Liver (tissue), 9 donors: ENCODE data around the gene ISCA2. TPM values are rescaled to one million over a fixed set of nuclear protein-coding genes. Genes with fewer than 3 reads are reported as not detected.

Source experiments
- DNase-seq: peaks from one replicate; pipeline ENCODE4 v3.0.0-alpha.2; 2017; ENCODE audit warnings: low spot score
- H3K27ac ChIP-seq, 2 donors: one replicate each; pipeline ENCODE4 v1.7.0; 2013; ENCODE audit warnings: inconsistent platforms in 2 of 2, low read length in 2 of 2, control low read depth in 1 of 2, low read depth in 1 of 2, mild to moderate bottlenecking in 1 of 2
- H3K27me3 ChIP-seq, 4 donors: one replicate each; pipeline versions ENCODE4 v1.6.1 to v1.7.0; 2013; ENCODE audit warnings: low read length in 3 of 4, inconsistent platforms in 1 of 4, mild to moderate bottlenecking in 1 of 4, moderate library complexity in 1 of 4; ENCODE audit not compliant: control insufficient read depth in 4 of 4, insufficient read depth in 4 of 4
- H3K36me3 ChIP-seq, 4 donors: one replicate each; pipeline versions ENCODE4 v1.6.1 to v1.7.0; 2013; ENCODE audit warnings: low read length in 3 of 4, mild to moderate bottlenecking in 3 of 4, low read depth in 1 of 4, moderate library complexity in 1 of 4; ENCODE audit not compliant: control insufficient read depth in 4 of 4, insufficient read depth in 3 of 4
- H3K4me1 ChIP-seq, 4 donors: one replicate each; pipeline versions ENCODE4 v1.6.1 to v1.7.0; 2013; ENCODE audit warnings: low read length in 3 of 4, mild to moderate bottlenecking in 3 of 4, moderate library complexity in 1 of 4; ENCODE audit not compliant: control insufficient read depth in 4 of 4, insufficient read depth in 4 of 4
- H3K4me3 ChIP-seq, 3 donors: one replicate each; pipeline versions ENCODE4 v1.6.1 to v1.7.0; 2013; ENCODE audit warnings: low read length in 3 of 3, control low read depth in 1 of 3, low read depth in 1 of 3, mild to moderate bottlenecking in 1 of 3
- H3K9ac ChIP-seq, 2 donors: one replicate each; pipeline ENCODE4 v1.7.0; 2013; ENCODE audit warnings: low read length in 2 of 2, mild to moderate bottlenecking in 2 of 2, moderate library complexity in 2 of 2, control low read depth in 1 of 2, low read depth in 1 of 2
- H3K9me3 ChIP-seq, 4 donors: one replicate each; pipeline versions ENCODE4 v1.6.1 to v1.7.0; 2013; ENCODE audit warnings: low read length in 3 of 4; ENCODE audit not compliant: control insufficient read depth in 4 of 4
- EGR1 ChIP-seq, 2 donors: IDR thresholded peaks; 2 replicates each; pipeline ENCODE4 v1.6.1; 2016 to 2018; ENCODE audit warnings: antibody characterized with exemption in 2 of 2, low read depth in 2 of 2
- FOXA1 ChIP-seq: IDR thresholded peaks from 2 replicates; pipeline ENCODE4 v1.6.1; 2016; ENCODE audit warnings: antibody characterized with exemption
- GABPA ChIP-seq, 2 donors: IDR thresholded peaks in 1 of 2; conservative IDR thresholded peaks in 1 of 2; 2 replicates each; pipeline ENCODE4 v1.6.1; 2016; ENCODE audit warnings: antibody characterized with exemption in 2 of 2, mild to moderate bottlenecking in 1 of 2, moderate library complexity in 1 of 2
- HNF4A ChIP-seq, 2 donors: conservative IDR thresholded peaks; 2 replicates each; pipeline ENCODE4 v1.6.1; 2016; ENCODE audit warnings: antibody characterized with exemption in 2 of 2, mild to moderate bottlenecking in 2 of 2
- HNF4G ChIP-seq: IDR thresholded peaks from 2 replicates; pipeline ENCODE4 v1.6.1; 2016; ENCODE audit warnings: antibody characterized with exemption
- JUND ChIP-seq, 2 donors: IDR thresholded peaks; 2 replicates each; pipeline ENCODE4 v1.6.1; 2016; ENCODE audit warnings: antibody characterized with exemption in 2 of 2
- RAD21 ChIP-seq, 2 donors: IDR thresholded peaks; 2 replicates each; pipeline ENCODE4 v1.6.1; 2016; ENCODE audit warnings: antibody characterized with exemption in 2 of 2, mild to moderate bottlenecking in 2 of 2
- TAF1 ChIP-seq: conservative IDR thresholded peaks from 2 replicates; pipeline ENCODE4 v1.6.1; 2016; ENCODE audit warnings: antibody characterized with exemption, mild to moderate bottlenecking
- YY1 ChIP-seq: IDR thresholded peaks from 2 replicates; pipeline ENCODE4 v1.6.1; 2016; ENCODE audit warnings: antibody characterized with exemption, mild to moderate bottlenecking
- WGBS: extraction: QIAGEN DNeasy Blood & Tissue Kit; methylation state at CpG from one replicate; pipeline ENCODE4 v1.1.7; 2013; 5-methylcytosine and 5-hydroxymethylcytosine counted together
- polyA plus RNA-seq, 2 donors: library from polyadenylated mRNA; stranded (reverse) in 1 of 2; unstranded in 1 of 2; fragments of 200-250 nt in 1 of 2; fragments of >200 nt in 1 of 2; fragmentation: Nextera tagmentation in 1 of 2; extraction: Ambion mirVana in 1 of 2; gene quantifications; one replicate each; pipeline versions ENCODE4 v1.2.1 to v1.2.3, GENCODE V29; 2013 to 2015
- total RNA-seq, 2 donors: library from RNA; depleted of rRNA; stranded (reverse); fragments of >200 nt; gene quantifications; one replicate each; pipeline ENCODE4 v1.2.3, GENCODE V29; 2014
- TF ChIP-seq, protein P1 (sequence below): fragments of 150-350 bp; IDR thresholded peaks from 2 replicates; pipeline ENCODE4 v1.5.1; 2017; ENCODE audit warnings: improper control_type of control experiment, low read depth, low read length; ENCODE audit not compliant: missing input control
- TF ChIP-seq, protein P2 (sequence below): IDR thresholded peaks from 2 replicates; pipeline ENCODE4 v1.6.1; 2016; ENCODE audit warnings: antibody characterized with exemption
- TF ChIP-seq, protein P3 (sequence below): IDR thresholded peaks from 2 replicates; pipeline ENCODE4 v1.6.1; 2016; ENCODE audit warnings: antibody characterized with exemption
- TF ChIP-seq, protein P4 (sequence below): IDR thresholded peaks from 2 replicates; pipeline ENCODE4 v1.6.1; 2016; ENCODE audit warnings: antibody characterized with exemption
- TF ChIP-seq, protein P5 (sequence below): IDR thresholded peaks from 2 replicates; pipeline ENCODE4 v1.6.1; 2016; ENCODE audit warnings: antibody characterized with exemption, mild to moderate bottlenecking
- donor health status: healthy.
- donor health status: healthy.
- donor health status: healthy.
- donor health status: healthy.
- donor health status: healthy.

Gene ISCA2
- total and polyA plus RNA-seq, 4 donors: 7.1 to 35.3 (median 15.8) TPM

DNA sequence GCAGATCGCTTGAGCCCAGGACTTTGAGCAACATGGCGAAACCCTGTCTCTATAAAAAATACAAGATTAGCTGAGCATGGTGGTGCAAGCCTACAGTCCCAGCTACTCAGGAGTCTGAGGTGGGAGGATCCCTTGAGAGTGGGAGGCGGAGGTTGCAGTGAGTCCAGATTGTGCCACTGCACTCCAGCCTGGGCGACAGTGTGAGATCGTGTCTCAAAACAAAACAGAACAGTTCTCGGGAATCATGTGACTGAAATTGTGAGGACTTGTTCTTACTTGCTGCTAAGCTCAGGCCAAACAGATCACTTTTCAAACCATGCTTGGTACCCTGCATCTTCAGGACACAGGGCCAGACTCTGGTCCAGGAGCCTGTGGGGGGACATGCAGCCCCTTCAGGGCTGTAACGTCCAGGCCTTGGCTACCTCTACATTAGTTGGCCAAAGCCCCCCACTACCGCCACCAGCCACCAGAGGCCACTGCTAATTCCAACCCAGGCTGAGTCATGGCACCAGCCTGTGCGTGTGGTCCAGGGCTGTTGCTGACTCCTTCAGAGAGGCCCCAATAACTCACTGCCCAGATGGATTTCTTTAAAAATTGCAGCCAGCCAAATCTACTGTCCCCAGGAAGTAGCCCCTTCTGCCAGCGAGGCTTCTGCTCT, 34.1 kb upstream of the ISCA2 start:
- TF ChIP-seq, protein P1, sequence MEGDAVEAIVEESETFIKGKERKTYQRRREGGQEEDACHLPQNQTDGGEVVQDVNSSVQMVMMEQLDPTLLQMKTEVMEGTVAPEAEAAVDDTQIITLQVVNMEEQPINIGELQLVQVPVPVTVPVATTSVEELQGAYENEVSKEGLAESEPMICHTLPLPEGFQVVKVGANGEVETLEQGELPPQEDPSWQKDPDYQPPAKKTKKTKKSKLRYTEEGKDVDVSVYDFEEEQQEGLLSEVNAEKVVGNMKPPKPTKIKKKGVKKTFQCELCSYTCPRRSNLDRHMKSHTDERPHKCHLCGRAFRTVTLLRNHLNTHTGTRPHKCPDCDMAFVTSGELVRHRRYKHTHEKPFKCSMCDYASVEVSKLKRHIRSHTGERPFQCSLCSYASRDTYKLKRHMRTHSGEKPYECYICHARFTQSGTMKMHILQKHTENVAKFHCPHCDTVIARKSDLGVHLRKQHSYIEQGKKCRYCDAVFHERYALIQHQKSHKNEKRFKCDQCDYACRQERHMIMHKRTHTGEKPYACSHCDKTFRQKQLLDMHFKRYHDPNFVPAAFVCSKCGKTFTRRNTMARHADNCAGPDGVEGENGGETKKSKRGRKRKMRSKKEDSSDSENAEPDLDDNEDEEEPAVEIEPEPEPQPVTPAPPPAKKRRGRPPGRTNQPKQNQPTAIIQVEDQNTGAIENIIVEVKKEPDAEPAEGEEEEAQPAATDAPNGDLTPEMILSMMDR: peak; percentile 44
- TF ChIP-seq JUND (IDR thresholded peaks at IDR 0.05): no peak
- Histone ChIP-seq H3K4me1 (no peaks in the 10 kb centered on the region), H3K9ac (no peak overlapping the region), H3K36me3 (no peaks in the 10 kb centered on the region), H3K9me3 (no peaks in the 10 kb centered on the region), H3K4me3 (no peak overlapping the region), H3K27me3 (no peaks in the 10 kb centered on the region), H3K27ac (no peak overlapping the region)
- WGBS: 82% methylated on average over 10 of the region's 10 CpGs
- peak; percentile 41 for DNase-seq

- Histone ChIP-seq H3K9me3 (no peaks in the 10 kb centered on the region), H3K9ac (no peak overlapping the region), H3K4me3 (no peak overlapping the region), H3K36me3 (no peaks in the 10 kb centered on the region), H3K27me3 (no peaks in the 10 kb centered on the region), H3K4me1 (no peaks in the 10 kb centered on the region), H3K27ac (no peak overlapping the region)
- WGBS: 93% methylated on average over 6 of the region's 6 CpGs
- no peak for DNase-seq
- TF ChIP-seq, protein P2, sequence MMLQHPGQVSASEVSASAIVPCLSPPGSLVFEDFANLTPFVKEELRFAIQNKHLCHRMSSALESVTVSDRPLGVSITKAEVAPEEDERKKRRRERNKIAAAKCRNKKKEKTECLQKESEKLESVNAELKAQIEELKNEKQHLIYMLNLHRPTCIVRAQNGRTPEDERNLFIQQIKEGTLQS: no peak
- no peak for TF ChIP-seq TAF1
- TF ChIP-seq, protein P3, sequence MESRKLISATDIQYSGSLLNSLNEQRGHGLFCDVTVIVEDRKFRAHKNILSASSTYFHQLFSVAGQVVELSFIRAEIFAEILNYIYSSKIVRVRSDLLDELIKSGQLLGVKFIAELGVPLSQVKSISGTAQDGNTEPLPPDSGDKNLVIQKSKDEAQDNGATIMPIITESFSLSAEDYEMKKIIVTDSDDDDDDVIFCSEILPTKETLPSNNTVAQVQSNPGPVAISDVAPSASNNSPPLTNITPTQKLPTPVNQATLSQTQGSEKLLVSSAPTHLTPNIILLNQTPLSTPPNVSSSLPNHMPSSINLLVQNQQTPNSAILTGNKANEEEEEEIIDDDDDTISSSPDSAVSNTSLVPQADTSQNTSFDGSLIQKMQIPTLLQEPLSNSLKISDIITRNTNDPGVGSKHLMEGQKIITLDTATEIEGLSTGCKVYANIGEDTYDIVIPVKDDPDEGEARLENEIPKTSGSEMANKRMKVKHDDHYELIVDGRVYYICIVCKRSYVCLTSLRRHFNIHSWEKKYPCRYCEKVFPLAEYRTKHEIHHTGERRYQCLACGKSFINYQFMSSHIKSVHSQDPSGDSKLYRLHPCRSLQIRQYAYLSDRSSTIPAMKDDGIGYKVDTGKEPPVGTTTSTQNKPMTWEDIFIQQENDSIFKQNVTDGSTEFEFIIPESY: no peak
- no peak for TF ChIP-seq EGR1 (IDR thresholded peaks at IDR 0.05; ENCODE audit: low read depth in 2 of 2)
- TF ChIP-seq, protein P4, sequence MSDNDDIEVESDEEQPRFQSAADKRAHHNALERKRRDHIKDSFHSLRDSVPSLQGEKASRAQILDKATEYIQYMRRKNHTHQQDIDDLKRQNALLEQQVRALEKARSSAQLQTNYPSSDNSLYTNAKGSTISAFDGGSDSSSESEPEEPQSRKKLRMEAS: no peak
- TF ChIP-seq, protein P5, sequence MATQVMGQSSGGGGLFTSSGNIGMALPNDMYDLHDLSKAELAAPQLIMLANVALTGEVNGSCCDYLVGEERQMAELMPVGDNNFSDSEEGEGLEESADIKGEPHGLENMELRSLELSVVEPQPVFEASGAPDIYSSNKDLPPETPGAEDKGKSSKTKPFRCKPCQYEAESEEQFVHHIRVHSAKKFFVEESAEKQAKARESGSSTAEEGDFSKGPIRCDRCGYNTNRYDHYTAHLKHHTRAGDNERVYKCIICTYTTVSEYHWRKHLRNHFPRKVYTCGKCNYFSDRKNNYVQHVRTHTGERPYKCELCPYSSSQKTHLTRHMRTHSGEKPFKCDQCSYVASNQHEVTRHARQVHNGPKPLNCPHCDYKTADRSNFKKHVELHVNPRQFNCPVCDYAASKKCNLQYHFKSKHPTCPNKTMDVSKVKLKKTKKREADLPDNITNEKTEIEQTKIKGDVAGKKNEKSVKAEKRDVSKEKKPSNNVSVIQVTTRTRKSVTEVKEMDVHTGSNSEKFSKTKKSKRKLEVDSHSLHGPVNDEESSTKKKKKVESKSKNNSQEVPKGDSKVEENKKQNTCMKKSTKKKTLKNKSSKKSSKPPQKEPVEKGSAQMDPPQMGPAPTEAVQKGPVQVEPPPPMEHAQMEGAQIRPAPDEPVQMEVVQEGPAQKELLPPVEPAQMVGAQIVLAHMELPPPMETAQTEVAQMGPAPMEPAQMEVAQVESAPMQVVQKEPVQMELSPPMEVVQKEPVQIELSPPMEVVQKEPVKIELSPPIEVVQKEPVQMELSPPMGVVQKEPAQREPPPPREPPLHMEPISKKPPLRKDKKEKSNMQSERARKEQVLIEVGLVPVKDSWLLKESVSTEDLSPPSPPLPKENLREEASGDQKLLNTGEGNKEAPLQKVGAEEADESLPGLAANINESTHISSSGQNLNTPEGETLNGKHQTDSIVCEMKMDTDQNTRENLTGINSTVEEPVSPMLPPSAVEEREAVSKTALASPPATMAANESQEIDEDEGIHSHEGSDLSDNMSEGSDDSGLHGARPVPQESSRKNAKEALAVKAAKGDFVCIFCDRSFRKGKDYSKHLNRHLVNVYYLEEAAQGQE: no peak
- TF ChIP-seq FOXA1: no peak
- TF ChIP-seq HNF4G: no peak
- no peak for TF ChIP-seq GABPA (IDR thresholded peaks at IDR 0.05 in 1 of 2, conservative IDR thresholded peaks at IDR 0.05 in 1 of 2)
- TF ChIP-seq HNF4A (conservative IDR thresholded peaks at IDR 0.05): no peak
- no peak for TF ChIP-seq RAD21 (IDR thresholded peaks at IDR 0.05)
- TF ChIP-seq, protein P1: no peak
- no peak for TF ChIP-seq JUND (IDR thresholded peaks at IDR 0.05)
- no peak for TF ChIP-seq YY1
Measured at GRCh38 chr14:74459976-74460375, 33.6 kb upstream of the ISCA2 start.
